ENCODE measurements around the gene RAPH1.

DNA sequence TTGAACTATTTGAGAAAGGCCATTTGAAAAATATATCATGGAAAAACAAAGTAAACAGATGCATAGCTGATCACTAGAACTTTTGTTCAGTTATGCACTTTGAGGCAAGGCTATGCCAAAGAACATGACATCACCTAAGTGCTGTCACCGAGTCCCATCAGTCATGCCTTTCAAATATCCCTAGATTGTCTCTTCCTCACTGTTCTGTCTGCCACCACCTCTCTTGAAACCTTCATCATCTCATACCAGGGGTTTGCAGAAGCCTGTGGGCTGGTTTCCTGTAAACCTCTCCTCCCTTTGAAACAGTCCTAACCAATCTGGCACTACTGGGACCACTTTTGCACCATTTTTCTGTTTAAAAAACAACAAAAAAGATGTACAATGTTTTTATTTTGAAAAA, 12.3 kb upstream of the RAPH1 start:
- TF ChIP-seq POLR2AphosphoS5 (IDR thresholded peaks at IDR 0.05; ENCODE audit: low read depth, low read length) (no peak), TAF1 (IDR thresholded peaks at IDR 0.05; ENCODE audit: borderline replicate concordance, low read depth, low read length) (no peak)

All from GM12892 (cell line).